SK-N-SH (cell line): ENCODE results near the gene DEPDC5. TPM values are rescaled to one million over a fixed set of nuclear protein-coding genes. Genes with fewer than 3 reads are reported as not detected.

ENCODE experiments used
- CTCF ChIA-PET: fragments of 300-600, 350-600 bp; formaldehyde crosslinking; extraction: SDS; loops from one replicate; lab custom pipeline; 2021; lab: Yijun Ruan, JAX
- POLR2A ChIA-PET: fragments of 350-600 bp; sonication (Branson Sonifier 250); formaldehyde crosslinking; extraction: SDS; loops from one replicate; lab custom pipeline; 2020; ENCODE audit warnings: antibody characterized with exemption, inconsistent platforms; lab: Yijun Ruan, JAX
- DNase-seq: peaks from one replicate; pipeline ENCODE4 v3.0.0; 2012
- H2AFZ ChIP-seq: fragments of 200-600 bp; sonication (generic); 2 replicates; pipeline ENCODE4 v1.8.1; 2016; ENCODE audit warnings: antibody characterized with exemption, mild to moderate bottlenecking, low read depth
- H3F3A ChIP-seq: fragments of 200-600 bp; sonication (generic); replicated peaks from 2 replicates; pipeline ENCODE3; 2016; ENCODE audit warnings: antibody characterized with exemption, mild to moderate bottlenecking; ENCODE audit not compliant: insufficient read depth
- H3K27ac ChIP-seq, 2 experiments: fragments of 200-500 bp in 1 of 2; fragments of 200-600 bp in 1 of 2; sonication (Bioruptor generic) in 1 of 2; sonication (generic), shearing (Covaris generic) in 1 of 2; 2 replicates each; pipeline versions ENCODE4 v1.5.1 to v1.6.1; 2014 to 2016; ENCODE audit warnings: low read depth in 2 of 2, inconsistent platforms in 1 of 2, low read length in 1 of 2, mild to moderate bottlenecking in 1 of 2, mixed read lengths in 1 of 2
- H3K27me3 ChIP-seq: fragments of 200-600 bp; sonication (generic), shearing (Covaris generic); 2 replicates; pipeline ENCODE4 v1.6.1; 2016; ENCODE audit warnings: mixed run types; ENCODE audit not compliant: insufficient read depth
- H3K36me3 ChIP-seq, 2 experiments: fragments of 200-500 bp in 1 of 2; fragments of 200-600 bp in 1 of 2; sonication (Bioruptor generic) in 1 of 2; sonication (generic) in 1 of 2; replicated peaks in 1 of 2; 2 replicates each; pipeline versions ENCODE3 to v1.5.1; 2014 to 2016; ENCODE audit warnings: low read length in 1 of 2, mild to moderate bottlenecking in 1 of 2; ENCODE audit not compliant: insufficient read depth in 2 of 2, control insufficient read depth in 1 of 2
- H3K4me1 ChIP-seq, 2 experiments: fragments of 200-500 bp in 1 of 2; fragments of 200-600 bp in 1 of 2; sonication (Bioruptor generic) in 1 of 2; sonication (generic), shearing (Covaris generic) in 1 of 2; 2 replicates each; pipeline versions ENCODE4 v1.5.1 to v1.6.1; 2014 to 2016; ENCODE audit warnings: low read depth in 1 of 2, low read length in 1 of 2, mixed run types in 1 of 2; ENCODE audit not compliant: insufficient read depth in 2 of 2, control insufficient read depth in 1 of 2
- H3K4me2 ChIP-seq: fragments of 200-600 bp; sonication (generic), shearing (Covaris generic); 2 replicates; pipeline ENCODE4 v1.6.1; 2017; ENCODE audit warnings: mixed run types
- H3K4me3 ChIP-seq, 2 experiments: fragments of 200-500 bp in 1 of 2; fragments of 200-600 bp in 1 of 2; sonication (Bioruptor generic) in 1 of 2; sonication (generic), shearing (Covaris generic) in 1 of 2; 2 replicates each; pipeline versions ENCODE4 v1.5.1 to v1.8.1; 2014 to 2016; ENCODE audit warnings: low read depth in 2 of 2, inconsistent platforms in 1 of 2, low read length in 1 of 2, mild to moderate bottlenecking in 1 of 2, mixed read lengths in 1 of 2, moderate library complexity in 1 of 2
- H3K79me2 ChIP-seq: fragments of 200-600 bp; sonication (generic); 2 replicates; pipeline ENCODE4 v1.8.1; 2017; ENCODE audit warnings: mild to moderate bottlenecking; ENCODE audit not compliant: insufficient read depth
- H3K9ac ChIP-seq: fragments of 200-600 bp; sonication (generic); 2 replicates; pipeline ENCODE4 v1.6.1; 2017; ENCODE audit warnings: mixed run types
- H3K9me2 ChIP-seq: fragments of 200-600 bp; sonication (generic); 2 replicates; pipeline ENCODE4 v1.6.1; 2017; ENCODE audit warnings: mixed run types
- H3K9me3 ChIP-seq: fragments of 200-600 bp; sonication (generic); 2 replicates; pipeline ENCODE4 v1.6.1; 2017; ENCODE audit warnings: mixed run types, mild to moderate bottlenecking, moderate library complexity
- H4K20me1 ChIP-seq: fragments of 200-600 bp; sonication (generic); 2 replicates; pipeline ENCODE4 v1.6.1; 2017; ENCODE audit warnings: mild to moderate bottlenecking, mixed run types; ENCODE audit not compliant: insufficient read depth
- EP300 ChIP-seq, 2 experiments: IDR thresholded peaks; 2 replicates each; pipeline versions ENCODE4 v1.4.0 to v1.6.1; 2012; ENCODE audit warnings: borderline replicate concordance in 1 of 2, low read depth in 1 of 2, low read length in 1 of 2
- IRF3 ChIP-seq: fragments of 150-350 bp; IDR thresholded peaks from 2 replicates; pipeline ENCODE4 v1.6.1; 2016; ENCODE audit warnings: mild to moderate bottlenecking, low read depth, low read length
- JUND ChIP-seq: IDR thresholded peaks from 2 replicates; pipeline ENCODE4 v1.4.0; 2012
- MEF2A ChIP-seq: IDR thresholded peaks from 2 replicates; pipeline ENCODE4 v1.4.0; 2012; ENCODE audit warnings: low read depth, borderline replicate concordance
- MXI1 ChIP-seq: IDR thresholded peaks from 2 replicates; pipeline ENCODE4 v1.6.1; 2012; ENCODE audit warnings: mild to moderate bottlenecking, low read depth, low read length, improper control_type of control experiment
- NFIC ChIP-seq: IDR thresholded peaks from 2 replicates; pipeline ENCODE4 v1.4.0; 2012; ENCODE audit warnings: borderline replicate concordance
- NRF1 ChIP-seq: IDR thresholded peaks from 2 replicates; pipeline ENCODE4 v1.6.1; 2012; ENCODE audit warnings: low read depth, mild to moderate bottlenecking, low read length
- PBX3 ChIP-seq: IDR thresholded peaks from 2 replicates; pipeline ENCODE4; 2012
- POLR2AphosphoS5 ChIP-seq: IDR thresholded peaks from 2 replicates; pipeline ENCODE4 v1.6.1; 2012; ENCODE audit warnings: low read depth, low read length
- RAD21 ChIP-seq: IDR thresholded peaks from 2 replicates; pipeline ENCODE4 v1.6.1; 2012; ENCODE audit warnings: mild to moderate bottlenecking, low read length
- REST ChIP-seq: IDR thresholded peaks from 2 replicates; pipeline ENCODE4 v1.6.1; 2012; ENCODE audit warnings: mild to moderate bottlenecking, low read depth, low read length, moderate library complexity
- RFX5 ChIP-seq: IDR thresholded peaks from 2 replicates; pipeline ENCODE4 v1.6.1; 2012; ENCODE audit warnings: mild to moderate bottlenecking, improper control_type of control experiment, low read length
- SMC3 ChIP-seq: IDR thresholded peaks from 2 replicates; pipeline ENCODE4 v1.6.1; 2012; ENCODE audit warnings: low read depth, low read length, improper control_type of control experiment
- TAF1 ChIP-seq: IDR thresholded peaks from 2 replicates; pipeline ENCODE4 v1.6.1; 2012; ENCODE audit warnings: low read depth, mild to moderate bottlenecking, low read length, moderate library complexity, borderline replicate concordance
- USF1 ChIP-seq: IDR thresholded peaks from 2 replicates; pipeline ENCODE4 v1.4.0; 2012; ENCODE audit warnings: low read depth, borderline replicate concordance
- USF2 ChIP-seq: fragments of 150-350 bp; IDR thresholded peaks from 2 replicates; pipeline ENCODE4 v1.6.1; 2017; ENCODE audit warnings: antibody characterized with exemption, low read length, low read depth, borderline replicate concordance
- WGBS: methylation state at CpG from one replicate; pipeline ENCODE4 v1.1.6; 2017; ENCODE audit warnings: low lambda C conversion rate; 5-methylcytosine and 5-hydroxymethylcytosine counted together
- polyA plus RNA-seq, 3 experiments: library from polyadenylated mRNA; depleted of rRNA; stranded (reverse); fragments of >200 nt; gene quantifications; 2 replicates each; pipeline ENCODE4 v1.2.3, GENCODE V29; 2012

The DEPDC5 gene
- polyA plus RNA-seq, 1 of the 3 experiments (the other 2 are of a cell fraction) = 7.8 TPM

GRCh38 chr22:31920306-31920705 lies 166.5 kb downstream of the DEPDC5 start:
- Histone ChIP-seq H3K4me1 (peaks cover 0 to 9% of the 10 kb centered on the region in 2 experiments; a peak in 1 of 4 replicates), H3K27me3 (no peaks in the 10 kb centered on the region), H3K9me3 (no peaks in the 10 kb centered on the region), H3K27ac (no peak overlapping the region), H3K9ac (no peak overlapping the region), H3K9me2 (no peaks in the 10 kb centered on the region), H3K4me2 (no peak overlapping the region), H4K20me1 (no peaks in the 10 kb centered on the region), H3K36me3 (no peaks in the 10 kb centered on the region), H3K4me3 (no peak overlapping the region), H2AFZ (no peak overlapping the region), H3F3A (no peaks in the 10 kb centered on the region), H3K79me2 (no peaks in the 10 kb centered on the region)
- TF ChIP-seq REST (no peak), MXI1 (no peak), USF1 (no peak), SMC3 (no peak), JUND (no peak), TAF1 (no peak), IRF3 (no peak), NFIC (no peak), RAD21 (no peak), EP300 (IDR thresholded peaks at IDR 0.05; ENCODE audit: borderline replicate concordance in 1 of 2, low read depth in 1 of 2, low read length in 1 of 2) (no peak), MEF2A (no peak), NRF1 (no peak), POLR2AphosphoS5 (no peak), PBX3 (no peak), USF2 (no peak), RFX5 (no peak)
- CTCF ChIA-PET = interaction anchor here (1.2 to 1.5 kb wide), 2 partner anchors 27 to 50 kb away, joined by 3 to 4 read pairs; no protein-coding TSS in a partner anchor
- 97% methylated on average over 3 of the region's 3 CpGs for WGBS
- no peak for DNase-seq
- POLR2A ChIA-PET = interaction anchor here (1.4 kb wide), 1 partner anchor 16 kb away, joined by 4 read pairs; no protein-coding TSS in a partner anchor
